GM12878 (cell line): ENCODE results near the gene ARHGEF37. TPM values are rescaled to one million over a fixed set of nuclear protein-coding genes. Genes with fewer than 3 reads are reported as not detected.

Experiments
- ATAC-seq: fragments of 200-7000 bp; cut with Tn5 transposase; 3 replicates; pipeline ENCODE4 v1.9.1; 2020; ENCODE audit warnings: mild to moderate bottlenecking, moderate library complexity
- BruUV-seq: library from RNA; stranded (reverse); fragments of 400-500 nt; replicated peaks from 2 replicates; lab custom pipeline; 2021; lab: Mats Ljungman, UMichigan
- CTCF ChIA-PET: fragments of 300-600 bp; sonication (Branson Sonifier 250); formaldehyde crosslinking; extraction: SDS; loops from one replicate; lab custom pipeline; 2021; ENCODE audit warnings: inconsistent platforms; lab: Yijun Ruan, JAX
- POLR2A ChIA-PET: fragments of 350-600 bp; formaldehyde crosslinking; extraction: SDS; loops from one replicate; lab custom pipeline; 2021; ENCODE audit warnings: inconsistent platforms; lab: Charles Lee
- RAD21 ChIA-PET: fragments of 300-600 bp; sonication (Branson Sonifier 250); formaldehyde crosslinking; loops from one replicate; lab custom pipeline; 2023; ENCODE audit warnings: antibody characterized with exemption; ENCODE audit not compliant: unreplicated experiment; lab: Charles Lee
- SMC1A ChIA-PET: fragments of 300-600 bp; sonication (Branson Sonifier 250); formaldehyde crosslinking; loops from one replicate; lab custom pipeline; 2023; ENCODE audit not compliant: unreplicated experiment, uncharacterized antibody; lab: Charles Lee
- DNase-seq: peaks from one replicate; pipeline ENCODE4 v3.0.0-alpha.2; 2011; ENCODE audit warnings: low read depth, low spot score
- FAIRE-seq: peaks from 3 replicates; lab custom pipeline; 2011; peaks lifted over from hg19 to GRCh38; lab: Jason Lieb, UNC
- H2AFZ ChIP-seq: 2 replicates; pipeline ENCODE4 v1.6.0; 2011; ENCODE audit warnings: low read depth, low read length, control low read depth; ENCODE audit not compliant: control insufficient read depth
- H3K27ac ChIP-seq: 2 replicates; pipeline ENCODE4 v1.5.1; 2011; ENCODE audit warnings: control low read depth; ENCODE audit not compliant: control insufficient read depth, insufficient read depth
- H3K27me3 ChIP-seq, 2 experiments: replicated peaks in 1 of 2; 2 replicates each; pipeline versions ENCODE4 v1.6.0 to v1.6.1; 2011; ENCODE audit warnings: low read length in 1 of 2; ENCODE audit not compliant: control insufficient read depth in 2 of 2, insufficient read depth in 2 of 2
- H3K36me3 ChIP-seq, 2 experiments: 2 replicates each; pipeline ENCODE4 v1.5.1; 2011; ENCODE audit warnings: low read length in 1 of 2; ENCODE audit not compliant: control insufficient read depth in 2 of 2, insufficient read depth in 2 of 2
- H3K4me1 ChIP-seq: 2 replicates; pipeline ENCODE4 v1.6.1; 2011; ENCODE audit warnings: mild to moderate bottlenecking, low read length, moderate library complexity, mixed read lengths; ENCODE audit not compliant: control insufficient read depth, insufficient read depth
- H3K4me2 ChIP-seq: 2 replicates; pipeline ENCODE4 v1.6.0; 2011; ENCODE audit warnings: control low read depth; ENCODE audit not compliant: control insufficient read depth, insufficient read depth
- H3K4me3 ChIP-seq: fragments of 200-600 bp; sonication (generic); 2 replicates; pipeline ENCODE4 v1.5.1; 2016
- H3K79me2 ChIP-seq: 2 replicates; pipeline ENCODE4 v1.6.0; 2011; ENCODE audit warnings: low read length; ENCODE audit not compliant: control insufficient read depth, insufficient read depth
- H3K9ac ChIP-seq: 2 replicates; pipeline ENCODE4 v1.8.0; 2011; ENCODE audit warnings: low read length, control low read depth, mixed read lengths; ENCODE audit not compliant: control insufficient read depth, insufficient read depth
- H3K9me3 ChIP-seq: replicated peaks from 3 replicates; pipeline ENCODE4 v1.5.1; 2011; ENCODE audit warnings: mild to moderate bottlenecking, low read length; ENCODE audit not compliant: control insufficient read depth, insufficient read depth
- H4K20me1 ChIP-seq: 2 replicates; pipeline ENCODE4 v1.6.0; 2011; ENCODE audit not compliant: control insufficient read depth, insufficient read depth
- ATF7 ChIP-seq: fragments of 450-650 bp; IDR thresholded peaks from 2 replicates; pipeline ENCODE4 v1.6.1; 2016; ENCODE audit warnings: low read depth, mild to moderate bottlenecking
- BHLHE40 ChIP-seq, 2 experiments: fragments of 450-650 bp in 1 of 2; IDR thresholded peaks; 2 replicates each; pipeline ENCODE4 v1.6.1; 2011 to 2017; ENCODE audit warnings: low read depth in 2 of 2, borderline replicate concordance in 1 of 2, improper control_type of control experiment in 1 of 2, low read length in 1 of 2, mild to moderate bottlenecking in 1 of 2
- CBFB ChIP-seq: IDR thresholded peaks from 2 replicates; pipeline ENCODE4 v1.6.1; 2016; ENCODE audit warnings: antibody characterized with exemption, low read depth
- CHD4 ChIP-seq: fragments of 200-600 bp; sonication (generic); IDR thresholded peaks from 2 replicates; pipeline ENCODE4 v1.6.1; 2016; ENCODE audit warnings: mild to moderate bottlenecking
- CREM ChIP-seq: IDR thresholded peaks from 2 replicates; pipeline ENCODE4 v1.6.1; 2014; ENCODE audit warnings: antibody characterized with exemption, low read depth
- DPF2 ChIP-seq: fragments of 450-650 bp; IDR thresholded peaks from 2 replicates; pipeline ENCODE4 v1.6.1; 2017; ENCODE audit warnings: mild to moderate bottlenecking
- EED ChIP-seq: sonication (generic); IDR thresholded peaks from 2 replicates; pipeline ENCODE4 v1.6.1; 2016; ENCODE audit warnings: antibody characterized with exemption, low read depth
- ETV6 ChIP-seq, 2 experiments: fragments of 450-650 bp in 1 of 2; IDR thresholded peaks in 1 of 2; conservative IDR thresholded peaks in 1 of 2; 2 replicates each; pipeline ENCODE4 v1.6.1; 2014; ENCODE audit warnings: antibody characterized with exemption in 1 of 2, borderline replicate concordance in 1 of 2, low read depth in 1 of 2, mild to moderate bottlenecking in 1 of 2, moderate library complexity in 1 of 2
- GATAD2B ChIP-seq: fragments of 450-650 bp; conservative IDR thresholded peaks from 2 replicates; pipeline ENCODE4 v1.6.1; 2017; ENCODE audit warnings: low read depth, mild to moderate bottlenecking, moderate library complexity
- IKZF1 ChIP-seq: fragments of 450-650 bp; conservative IDR thresholded peaks from 2 replicates; pipeline ENCODE4 v1.6.1; 2017; ENCODE audit warnings: antibody characterized with exemption, mild to moderate bottlenecking
- IKZF2 ChIP-seq, 2 experiments: fragments of 450-650 bp; IDR thresholded peaks; 2 replicates each; pipeline ENCODE4 v1.6.1; 2017; ENCODE audit warnings: mild to moderate bottlenecking in 2 of 2, moderate library complexity in 2 of 2
- IRF4 ChIP-seq: IDR thresholded peaks from 2 replicates; pipeline ENCODE4 v1.6.1; 2011; ENCODE audit warnings: low read depth, low read length
- JUNB ChIP-seq: IDR thresholded peaks from 2 replicates; pipeline ENCODE4 v1.6.1; 2016; ENCODE audit warnings: antibody characterized with exemption, mild to moderate bottlenecking
- KDM1A ChIP-seq: fragments of 200-600 bp; sonication (generic); IDR thresholded peaks from 2 replicates; pipeline ENCODE4 v1.6.1; 2016; ENCODE audit warnings: borderline replicate concordance
- MXI1 ChIP-seq: fragments of 150-350 bp; IDR thresholded peaks from 2 replicates; pipeline ENCODE4 v1.6.1; 2011; ENCODE audit warnings: low read depth, mild to moderate bottlenecking, inconsistent platforms, low read length, improper control_type of control experiment
- NR2F1 ChIP-seq: fragments of 450-650 bp; conservative IDR thresholded peaks from 2 replicates; pipeline ENCODE4 v1.6.1; 2017; ENCODE audit warnings: mild to moderate bottlenecking
- PAX5 ChIP-seq: IDR thresholded peaks from 2 replicates; pipeline ENCODE4 v1.6.1; 2011; ENCODE audit warnings: low read depth, low read length, borderline replicate concordance
- RUNX3 ChIP-seq: IDR thresholded peaks from 2 replicates; pipeline ENCODE4 v1.6.1; 2012; ENCODE audit warnings: low read length, inconsistent platforms
- SPI1 ChIP-seq: IDR thresholded peaks from 2 replicates; pipeline ENCODE4 v1.6.1; 2011; ENCODE audit warnings: low read depth, mild to moderate bottlenecking, low read length, moderate library complexity, borderline replicate concordance; ENCODE audit not compliant: insufficient read depth
- SREBF2 ChIP-seq: IDR thresholded peaks from 2 replicates; pipeline ENCODE4 v1.6.1; 2012; ENCODE audit warnings: mild to moderate bottlenecking, low read length
- TCF12 ChIP-seq: IDR thresholded peaks from 2 replicates; pipeline ENCODE4 v1.6.1; 2011; ENCODE audit warnings: low read depth, mild to moderate bottlenecking, low read length
- USF2 ChIP-seq: IDR thresholded peaks from 2 replicates; pipeline ENCODE4 v1.6.1; 2011; ENCODE audit warnings: low read depth, low read length, improper control_type of control experiment, borderline replicate concordance
- ZNF217 ChIP-seq: fragments of 450-650 bp; IDR thresholded peaks from 2 replicates; pipeline ENCODE4 v1.6.1; 2017; ENCODE audit warnings: antibody characterized with exemption, mild to moderate bottlenecking
- ZNF384 ChIP-seq: IDR thresholded peaks from 2 replicates; pipeline ENCODE4 v1.6.1; 2012; ENCODE audit warnings: low read depth, mild to moderate bottlenecking, low read length, improper control_type of control experiment, borderline replicate concordance
- ZSCAN29 ChIP-seq: fragments of 450-650 bp; IDR thresholded peaks from 2 replicates; pipeline ENCODE4 v1.6.1; 2017; ENCODE audit warnings: mild to moderate bottlenecking, moderate library complexity
- WGBS: methylation state at CpG from one replicate; pipeline ENCODE4 v1.1.6; 2016; ENCODE audit warnings: low lambda C conversion rate; ENCODE audit not compliant: insufficient replicate concordance, insufficient coverage; ENCODE audit errors: missing lambda C conversion rate; 5-methylcytosine and 5-hydroxymethylcytosine counted together
- in situ Hi-C: fragments of 300-500 bp; cut with MboI; formaldehyde crosslinking; loops from 9 replicates; pipeline ENCODE4 v1.14.3; 2018; ENCODE audit warnings: mixed read lengths
- intact Hi-C: fragments of 100-400 bp; cut with micrococcal nuclease; formaldehyde crosslinking; loops from one replicate; pipeline ENCODE4 v1.14.2; 2022; ENCODE audit not compliant: unreplicated experiment
- polyA plus RNA-seq, 11 experiments: library from polyadenylated mRNA; depleted of rRNA in 4 of 11; unstranded in 6 of 11; stranded (reverse) in 5 of 11; fragments of >200 nt; fragmentation: Nextera tagmentation in 4 of 11; fragmentation: Illumina TruSeq in 1 of 11; extraction: Ambion mirVana in 4 of 11; extraction: Trizol in 1 of 11; gene quantifications; 1 replicate in 1 of 11; 2 replicates in 10 of 11; pipeline versions ENCODE4 v1.2.1 to v1.2.3, GENCODE V29; 2011 to 2016; ENCODE audit warnings: inconsistent platforms in 2 of 11, missing spikeins in 2 of 11, low read depth in 1 of 11
- total RNA-seq, 4 experiments: library from RNA; depleted of rRNA in 3 of 4; stranded (reverse); fragments of >200 nt in 3 of 4; fragmentation: Illumina TruSeq in 1 of 4; extraction: Trizol in 1 of 4; gene quantifications; 2 replicates each; pipeline versions ENCODE4 v1.2.1 to v1.2.3, GENCODE V29; 2013 to 2021

The ARHGEF37 gene
- total and polyA plus RNA-seq, 10 of the 15 experiments (the other 5 are each of a cell fraction or from before 2014, with no cell fraction given): 0.16 to 1.1 (median 0.63) TPM

- CTCF ChIA-PET: interaction anchor here (0.5 to 5.3 kb wide), 57 partner anchors 9 to 588 kb away, joined by 3 to 108 read pairs (median 5); partner anchors contain the start of genes ARHGEF37, CSNK1A1, GRPEL2 and PCYOX1L
- Histone ChIP-seq H4K20me1 (no peaks in the 10 kb centered on the region), H3K4me3 (peak overlapping the region; percentile 43; the same call in 1 of the 2 replicates), H3K27ac (peak overlapping the region; percentile 59), H3K79me2 (no peaks in the 10 kb centered on the region), H3K9ac (peak overlapping the region; percentile 11; the same call in 1 of the 2 replicates), H3K4me2 (peak overlapping the region; percentile 61), H3K9me3 (no peaks in the 10 kb centered on the region), H3K36me3 (no peaks in the 10 kb centered on the region), H3K4me1 (peaks cover 31% of the 10 kb centered on the region), H2AFZ (peak overlapping the region; percentile 27), H3K27me3 (no peaks in the 10 kb centered on the region)
- ATAC-seq: peak; percentile 82
- no peak for TF ChIP-seq SREBF2
- peak; percentile 44; the same call in 1 of the 2 replicates for TF ChIP-seq RUNX3
- TF ChIP-seq PAX5: peak; percentile 97
- TF ChIP-seq ETV6 (conservative IDR thresholded peaks at IDR 0.05 in 1 of 2, IDR thresholded peaks at IDR 0.05 in 1 of 2; ENCODE audit: borderline replicate concordance in 1 of 2, low read depth in 1 of 2): peak in 1 of 2 experiments; percentile 28; a peak in 1 of 4 replicates
- TF ChIP-seq ZNF384: no peak
- no peak for TF ChIP-seq GATAD2B
- TF ChIP-seq NR2F1: peak; percentile 20; the same call in 1 of the 2 replicates
- TF ChIP-seq TCF12: 0 out of 2 replicates have a peak, but pooled peaks have one; percentile 41
- TF ChIP-seq ATF7: no peak
- TF ChIP-seq EED: peak; percentile 88
- TF ChIP-seq KDM1A: no peak; the same call in 1 of the 2 replicates
- 0 out of 2 replicates have a peak, but pooled peaks have one; percentile 40 for TF ChIP-seq DPF2
- TF ChIP-seq BHLHE40 (IDR thresholded peaks at IDR 0.05; ENCODE audit: borderline replicate concordance in 1 of 2, low read depth in 2 of 2, low read length in 1 of 2): peak; percentile 32 to 55; a peak in 1 of 4 replicates
- TF ChIP-seq CHD4: 0 out of 2 replicates have a peak, but pooled peaks have one; percentile 58
- no peak for TF ChIP-seq ZSCAN29
- TF ChIP-seq USF2: no peak
- TF ChIP-seq MXI1: no peak
- peak in 1 of 2 experiments; percentile 40; a peak in 3 of 4 replicates for TF ChIP-seq IKZF2 (IDR thresholded peaks at IDR 0.05)
- 0 out of 2 replicates have a peak, but pooled peaks have one; percentile 39 for TF ChIP-seq CBFB
- no peak for TF ChIP-seq IRF4
- peak; percentile 70; the same call in 1 of the 2 replicates for TF ChIP-seq ZNF217
- TF ChIP-seq IKZF1: peak; percentile 73
- TF ChIP-seq JUNB: peak; percentile 40; the same call in 1 of the 2 replicates
- no peak for TF ChIP-seq SPI1
- no peak for TF ChIP-seq CREM
- intact Hi-C loops (loop anchor here (1.0 to 5.0 kb wide), 5 partner anchors 12 to 236 kb away; partner anchors contain the start of gene CSNK1A1), in situ Hi-C loops (no loop called here)
- SMC1A ChIA-PET: interaction anchor here (0.6 to 4.2 kb wide), 31 partner anchors 9 to 431 kb away, joined by 3 to 46 read pairs (median 5); no protein-coding TSS in a partner anchor
- DNase-seq: peak; percentile 61
- POLR2A ChIA-PET: interaction anchor here (0.5 to 3.1 kb wide), 6 partner anchors 9 to 243 kb away, joined by 3 to 22 read pairs (median 4); partner anchors contain the start of gene CSNK1A1
- no peak for FAIRE-seq
- RAD21 ChIA-PET: interaction anchor here (0.9 to 5.2 kb wide), 30 partner anchors 9 to 372 kb away, joined by 3 to 39 read pairs (median 5); partner anchors contain the start of genes CSNK1A1, GRPEL2, PCYOX1L and PPARGC1B
- 7% methylated on average over 12 of the region's 12 CpGs for WGBS
- BruUV-seq: no TSS peak
Measured at GRCh38 chr5:149617760-149618306, 36.5 kb downstream of the ARHGEF37 start.
